GM19397 (cell line): ENCODE measurements around the gene IL3.
"Not testable (repeated sequence)": the region's sequence is repeated elsewhere in the genome, so short reads cannot be mapped to it uniquely, and the experiment has no call there.

Experiments used
- ATAC-seq: cut with Tn5 transposase; IDR thresholded peaks from one replicate; pipeline ENCODE4 v1.9.1; 2021; ENCODE audit warnings: mild to moderate bottlenecking, moderate library complexity; ENCODE audit not compliant: unreplicated experiment

Gene IL3

DNA sequence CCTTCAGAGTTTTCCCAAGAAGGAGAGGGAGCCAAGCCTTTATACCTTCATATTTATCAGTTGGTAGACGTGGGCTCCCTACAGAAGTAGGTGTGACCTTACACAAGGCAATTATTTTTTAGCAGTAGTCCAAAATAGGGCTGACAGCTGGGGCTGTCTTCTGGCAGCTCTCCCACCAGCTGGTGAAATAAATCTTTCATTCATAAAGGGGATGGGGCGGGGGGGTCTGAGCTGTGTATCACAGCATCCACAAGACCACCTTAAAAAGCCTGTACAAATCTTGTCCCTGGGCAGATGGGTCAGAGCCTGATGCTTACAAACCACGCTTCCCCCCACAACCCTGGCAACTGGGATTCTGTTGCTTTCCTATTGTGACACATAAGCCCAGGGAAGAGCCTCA lies 32.8 kb downstream of the IL3 start:
- ATAC-seq = no peak

GRCh38 chr5:132094393-132095076 lies 34.1 kb downstream of the IL3 start:
- ATAC-seq = no peak

GRCh38 chr5:132095077-132095410 lies 34.6 kb downstream of the IL3 start:
- ATAC-seq = no peak

- ATAC-seq = no peak
These were observed 35.0 kb downstream of the IL3 start for GRCh38 chr5:132095424-132095972.

- ATAC-seq = no peak
These were observed 36.4 kb downstream of the IL3 start for GRCh38 chr5:132096904-132097303.

- no peak for ATAC-seq
These were observed 37.7 kb downstream of the IL3 start for GRCh38 chr5:132098151-132098594.

DNA sequence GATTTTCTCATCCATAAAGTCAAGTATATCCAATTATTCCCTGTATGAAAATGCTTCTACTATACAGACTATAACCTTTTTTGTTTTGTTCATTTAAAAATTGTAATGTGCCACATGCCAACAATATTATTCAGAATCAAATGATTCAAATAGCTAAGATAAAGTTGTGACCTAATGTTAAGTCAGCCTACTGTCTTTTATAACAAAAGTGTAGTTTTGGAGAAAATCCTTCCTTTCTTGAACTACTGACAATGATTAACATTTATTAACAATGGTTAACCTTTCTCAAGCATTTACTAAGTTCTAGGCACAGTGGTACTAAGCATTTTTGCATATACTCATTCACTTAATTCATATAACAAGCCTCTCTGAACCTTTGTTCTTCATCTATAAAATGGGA lies 38.2 kb downstream of the IL3 start:
- ATAC-seq = no peak

DNA sequence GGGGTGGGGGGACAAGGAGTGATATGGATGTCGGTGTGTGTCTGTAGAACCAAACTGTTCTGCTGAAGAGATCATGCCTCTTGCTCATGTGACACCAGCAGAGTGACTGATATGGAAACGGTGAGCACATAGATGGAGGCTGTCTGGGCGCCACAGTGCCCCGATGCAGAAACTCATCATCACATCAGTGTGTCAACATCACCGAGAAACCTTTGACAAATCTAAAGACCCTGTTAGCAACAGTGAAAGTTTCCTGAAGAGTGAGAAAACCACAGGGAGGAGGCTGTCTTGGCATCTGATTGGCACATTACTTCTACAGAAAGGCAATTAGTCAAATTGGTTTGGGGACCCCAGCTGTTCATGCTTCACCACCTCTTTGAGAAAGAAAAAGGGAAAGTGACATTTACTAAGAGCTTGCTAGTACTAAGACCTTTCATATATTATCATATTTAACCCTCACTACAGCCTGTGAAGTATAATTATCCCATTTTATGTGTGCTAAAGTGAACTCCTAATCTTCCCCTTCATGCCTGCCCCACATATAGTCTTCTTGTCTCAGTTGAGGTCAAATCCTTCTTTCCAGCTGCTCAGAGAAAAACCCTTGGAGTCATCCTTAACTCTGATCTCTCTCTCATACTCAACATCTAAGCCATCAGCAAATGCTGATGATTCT lies 38.8 kb downstream of the IL3 start:
- peak; percentile 39 for ATAC-seq

GRCh38 chr5:132099905-132100304 lies 39.5 kb downstream of the IL3 start:
- ATAC-seq = no peak

GRCh38 chr5:132100672-132101261 lies 40.3 kb downstream of the IL3 start:
- peak; percentile 30 for ATAC-seq

DNA sequence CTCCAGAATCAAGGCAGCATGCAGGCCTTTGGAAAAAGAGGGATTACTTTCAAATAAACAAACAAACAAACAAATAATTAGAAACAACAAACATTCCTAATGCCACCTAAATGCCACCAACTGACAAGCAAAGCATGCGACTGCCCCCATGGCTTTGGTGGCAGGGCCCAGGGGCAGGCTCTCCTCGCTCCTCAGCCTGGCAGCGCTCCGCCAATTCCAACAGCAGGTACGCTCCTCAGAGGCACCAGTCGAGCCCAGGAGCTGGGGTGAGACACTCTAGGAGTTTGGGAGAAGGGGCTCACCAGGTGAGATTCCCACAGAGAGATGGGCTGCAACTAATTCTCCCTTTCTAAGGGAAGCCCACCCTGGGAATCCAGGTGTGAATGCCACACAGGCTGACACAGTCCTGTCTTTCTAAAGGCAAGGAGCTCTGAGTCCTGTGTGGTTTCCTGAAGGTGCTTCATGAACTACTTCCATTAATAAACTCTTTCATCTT lies 41.0 kb downstream of the IL3 start:
- ATAC-seq = no peak

- no peak for ATAC-seq
These were observed 41.7 kb downstream of the IL3 start for GRCh38 chr5:132102101-132102701.

DNA sequence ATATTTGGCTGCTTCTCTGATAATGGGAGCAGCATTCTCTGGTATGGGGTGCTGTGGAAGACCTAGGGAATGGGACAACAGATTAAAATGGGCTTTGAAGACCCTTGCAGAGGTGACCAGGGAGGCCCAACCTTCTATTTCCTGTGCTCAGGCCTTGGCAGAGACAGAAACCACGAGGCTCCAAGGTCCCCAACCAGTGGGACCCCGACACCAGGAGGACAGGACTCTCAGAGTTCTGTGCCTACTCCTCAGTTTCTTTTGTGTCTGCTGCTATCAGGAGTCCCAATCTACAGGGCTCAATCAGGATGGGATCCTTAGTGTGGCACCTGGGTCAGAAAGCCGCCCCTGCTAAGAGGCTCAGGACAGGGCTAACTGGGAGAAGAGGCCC lies 42.5 kb downstream of the IL3 start:
- no peak for ATAC-seq

DNA sequence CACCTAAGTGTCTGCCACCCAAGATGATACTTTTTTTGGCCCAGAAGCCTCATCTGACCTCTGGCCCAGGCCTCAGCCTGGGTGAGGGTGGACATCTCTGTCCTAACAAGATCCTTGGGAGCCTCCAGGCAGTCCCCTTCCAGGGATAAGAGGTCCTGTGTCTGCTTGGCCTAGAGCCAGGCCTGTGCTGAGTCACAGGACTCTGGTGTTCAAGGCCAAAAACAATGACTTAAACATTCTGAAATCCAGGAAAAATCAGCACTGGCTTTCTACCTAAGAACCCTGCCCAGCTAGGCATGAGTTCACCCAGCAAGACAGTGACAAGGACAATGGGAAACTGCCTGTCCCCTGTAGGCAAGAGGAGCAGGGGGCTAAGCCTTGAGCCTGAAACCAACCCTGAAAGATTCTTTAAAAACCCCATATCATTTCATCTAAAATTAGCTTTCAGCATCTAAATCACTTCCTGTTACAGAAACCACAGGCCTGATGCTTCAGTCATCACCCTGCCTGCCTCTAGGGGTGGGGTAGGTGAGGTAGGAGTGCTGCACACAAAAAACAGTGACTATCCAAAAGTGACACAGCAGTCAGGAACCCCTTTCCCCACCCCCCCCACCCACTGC lies 43.0 kb downstream of the IL3 start:
- peak; percentile 62 for ATAC-seq

- ATAC-seq = peak; percentile 19
These were observed 43.5 kb downstream of the IL3 start for GRCh38 chr5:132103969-132104391.

DNA sequence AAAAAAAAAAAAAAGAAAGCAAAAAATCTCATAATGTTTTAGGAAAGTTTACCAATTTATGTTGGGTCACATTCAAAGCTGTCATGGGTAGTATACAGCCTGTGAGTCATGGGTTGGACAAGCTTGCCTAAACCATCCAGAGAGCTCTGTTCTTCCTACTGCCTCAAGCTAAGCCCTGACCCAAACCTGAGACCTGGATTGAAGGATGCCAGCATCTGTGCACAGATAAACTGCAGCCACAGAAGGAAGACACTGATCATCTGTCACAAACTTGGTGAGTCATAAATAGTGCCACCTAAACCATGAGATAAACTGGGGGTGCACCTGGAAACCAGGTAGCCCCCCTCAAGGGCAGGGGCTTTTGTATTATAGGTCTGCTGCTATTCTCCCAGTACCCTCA lies 44.1 kb downstream of the IL3 start:
- no peak for ATAC-seq

GRCh38 chr5:132105688-132106087 lies 45.2 kb downstream of the IL3 start:
- ATAC-seq = no peak

GRCh38 chr5:132108495-132108894 lies 48.0 kb downstream of the IL3 start:
- ATAC-seq = not testable (repeated sequence)

- ATAC-seq = not testable (repeated sequence)
These were observed 48.5 kb downstream of the IL3 start for GRCh38 chr5:132108957-132109356.

GRCh38 chr5:132109494-132110053 lies 49.1 kb downstream of the IL3 start:
- ATAC-seq = no peak

- no peak for ATAC-seq
These were observed 49.7 kb downstream of the IL3 start for GRCh38 chr5:132110195-132110594.
